ENCODE data around the gene TTLL5. TPM values are rescaled to one million over a fixed set of nuclear protein-coding genes. Genes with fewer than 3 reads are reported as not detected.

Gene TTLL5
- total and polyA plus RNA-seq, 10 of the 15 experiments (the other 5 are each of a cell fraction or from before 2014, with no cell fraction given) = 3.2 to 25.9 (median 13.8) TPM

- Histone ChIP-seq H3K4me3 (no peak overlapping the region), H2AFZ (ENCODE audit: control insufficient read depth, low read depth, low read length) (no peak overlapping the region), H3K4me1 (ENCODE audit: control insufficient read depth, insufficient read depth, low read length) (no peaks in the 10 kb centered on the region; the same call in 1 of the 2 replicates), H3K9ac (ENCODE audit: control insufficient read depth, insufficient read depth, low read length) (no peak overlapping the region), H3K79me2 (ENCODE audit: control insufficient read depth, insufficient read depth, low read length) (peaks cover 2% of the 10 kb centered on the region; the same call in 1 of the 2 replicates), H3K27me3 (replicated peaks in 1 of 2; ENCODE audit: control insufficient read depth in 2 of 2, insufficient read depth in 2 of 2, low read length in 1 of 2) (no peaks in the 10 kb centered on the region), H3K9me3 (replicated peaks; ENCODE audit: control insufficient read depth, insufficient read depth, low read length) (no peaks in the 10 kb centered on the region; the same call in 2 of the 3 replicates), H4K20me1 (ENCODE audit: control insufficient read depth, insufficient read depth) (no peaks in the 10 kb centered on the region), H3K4me2 (ENCODE audit: control insufficient read depth, insufficient read depth) (no peak overlapping the region), H3K27ac (ENCODE audit: control insufficient read depth, insufficient read depth) (no peak overlapping the region), H3K36me3 (ENCODE audit: control insufficient read depth in 2 of 2, insufficient read depth in 2 of 2, low read length in 1 of 2) (no peaks in the 10 kb centered on the region; a peak in 2 of 4 replicates)
- ChIA-PET RAD21 (ENCODE audit: unreplicated experiment) (interaction anchor here (0.7 kb wide), 1 partner anchor 147 kb away, joined by 4 read pairs; no protein-coding TSS in a partner anchor), SMC1A (ENCODE audit: uncharacterized antibody, unreplicated experiment) (no interaction called here), CTCF (interaction anchor here (1.3 kb wide), 1 partner anchor 10 kb away, joined by 8 read pairs; no protein-coding TSS in a partner anchor), POLR2A (interaction anchor here (0.7 kb wide), 1 partner anchor 329 kb away, joined by 3 read pairs; no protein-coding TSS in a partner anchor)
- peak; percentile 18 for FAIRE-seq
- intact Hi-C loops (cut with micrococcal nuclease; ENCODE audit: unreplicated experiment) (no loop called here), in situ Hi-C loops (cut with MboI) (no loop called here)
- BruUV-seq (replicated peaks) = no TSS peak
- WGBS (ENCODE audit: insufficient coverage, insufficient replicate concordance, low lambda C conversion rate, missing lambda C conversion rate) = 89% methylated on average over 2 of the region's 2 CpGs
- ATAC-seq = no peak
- DNase-seq (ENCODE audit: low read depth, low spot score) = no peak
- TF ChIP-seq ZNF592 (IDR thresholded peaks at IDR 0.05) = no peak
- TF ChIP-seq PAX5 (IDR thresholded peaks at IDR 0.05; ENCODE audit: borderline replicate concordance, low read depth, low read length) = no peak
- TF ChIP-seq POLR2AphosphoS5 (IDR thresholded peaks at IDR 0.05; ENCODE audit: low read length) = no peak
- TF ChIP-seq STAT3 (IDR thresholded peaks at IDR 0.05; ENCODE audit: low read depth, low read length) = no peak
- TF ChIP-seq SRF (IDR thresholded peaks at IDR 0.05; ENCODE audit: low read depth in 2 of 2, low read length in 2 of 2) = no peak
- TF ChIP-seq EZH2 (IDR thresholded peaks at IDR 0.05; ENCODE audit: borderline replicate concordance, control insufficient read depth, low read depth, low read length) = no peak
- TF ChIP-seq NR2C1 (IDR thresholded peaks at IDR 0.05) = no peak
- TF ChIP-seq YBX1 (IDR thresholded peaks at IDR 0.05) = no peak
- no peak for TF ChIP-seq EP300 (IDR thresholded peaks at IDR 0.05; ENCODE audit: borderline replicate concordance in 1 of 2, control insufficient read depth in 1 of 2, low read depth in 2 of 2, low read length in 2 of 2)
- no peak for TF ChIP-seq RCOR1 (conservative IDR thresholded peaks at IDR 0.05; ENCODE audit: low read depth, low read length)
- no peak for TF ChIP-seq ZNF687 (IDR thresholded peaks at IDR 0.05)
- TF ChIP-seq USF2 (IDR thresholded peaks at IDR 0.05; ENCODE audit: borderline replicate concordance, low read depth, low read length) = no peak
- TF ChIP-seq NFYB (IDR thresholded peaks at IDR 0.05; ENCODE audit: insufficient read depth, low read depth, low read length) = no peak
- TF ChIP-seq SMAD1 (IDR thresholded peaks at IDR 0.05; ENCODE audit: low read depth, partially characterized antibody) = no peak
Measured at GRCh38 chr14:75667099-75667765, 6.2 kb downstream of the TTLL5 start.
